Retinal pigment epithelial cell (primary cell): ENCODE data around the gene CPEB3.

Experiments used
- DNase-seq: peaks from one replicate; pipeline ENCODE4 v3.0.0-alpha.2; 2010; ENCODE audit warnings: low read depth
- H3K4me3 ChIP-seq: 2 replicates; pipeline ENCODE4 v1.5.1; 2011; ENCODE audit warnings: mild to moderate bottlenecking, low read length, control low read depth, moderate library complexity
- TF ChIP-seq, protein P1 (sequence below): conservative IDR thresholded peaks from 2 replicates; pipeline ENCODE4 v1.5.1; 2011; ENCODE audit warnings: low read depth, low read length, control low read depth, inconsistent platforms

CPEB3 gene

GRCh38 chr10:92066386-92066785, 224.5 kb downstream of the CPEB3 start:
- DNase-seq: no peak
- no peak overlapping the region for H3K4me3 ChIP-seq
- TF ChIP-seq, protein P1, sequence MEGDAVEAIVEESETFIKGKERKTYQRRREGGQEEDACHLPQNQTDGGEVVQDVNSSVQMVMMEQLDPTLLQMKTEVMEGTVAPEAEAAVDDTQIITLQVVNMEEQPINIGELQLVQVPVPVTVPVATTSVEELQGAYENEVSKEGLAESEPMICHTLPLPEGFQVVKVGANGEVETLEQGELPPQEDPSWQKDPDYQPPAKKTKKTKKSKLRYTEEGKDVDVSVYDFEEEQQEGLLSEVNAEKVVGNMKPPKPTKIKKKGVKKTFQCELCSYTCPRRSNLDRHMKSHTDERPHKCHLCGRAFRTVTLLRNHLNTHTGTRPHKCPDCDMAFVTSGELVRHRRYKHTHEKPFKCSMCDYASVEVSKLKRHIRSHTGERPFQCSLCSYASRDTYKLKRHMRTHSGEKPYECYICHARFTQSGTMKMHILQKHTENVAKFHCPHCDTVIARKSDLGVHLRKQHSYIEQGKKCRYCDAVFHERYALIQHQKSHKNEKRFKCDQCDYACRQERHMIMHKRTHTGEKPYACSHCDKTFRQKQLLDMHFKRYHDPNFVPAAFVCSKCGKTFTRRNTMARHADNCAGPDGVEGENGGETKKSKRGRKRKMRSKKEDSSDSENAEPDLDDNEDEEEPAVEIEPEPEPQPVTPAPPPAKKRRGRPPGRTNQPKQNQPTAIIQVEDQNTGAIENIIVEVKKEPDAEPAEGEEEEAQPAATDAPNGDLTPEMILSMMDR: no peak

GRCh38 chr10:92064506-92064905, 226.4 kb downstream of the CPEB3 start:
- DNase-seq: no peak
- TF ChIP-seq, protein P1: no peak
- no peak overlapping the region for H3K4me3 ChIP-seq

GRCh38 chr10:92062273-92062672, 228.6 kb downstream of the CPEB3 start:
- DNase-seq: no peak
- H3K4me3 ChIP-seq: no peak overlapping the region
- TF ChIP-seq, protein P1: no peak

DNA sequence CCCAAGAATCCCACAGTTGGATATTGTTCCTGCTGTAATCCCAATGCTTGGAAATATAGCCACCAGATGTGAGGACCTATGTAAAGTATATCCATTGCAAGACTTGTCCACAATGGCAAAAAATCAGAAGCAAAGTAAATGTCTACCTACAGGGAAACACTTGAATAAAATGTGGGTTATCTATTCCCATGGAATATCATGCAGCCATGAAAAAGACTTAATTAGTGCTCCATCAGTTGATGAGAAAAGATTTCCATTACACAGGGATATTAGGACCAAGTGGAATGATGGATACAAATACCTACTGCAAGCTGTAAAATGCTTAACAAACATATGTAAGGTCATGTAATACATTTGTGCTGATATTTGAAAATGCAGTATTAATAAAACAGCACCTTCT, 236.1 kb downstream of the CPEB3 start:
- TF ChIP-seq, protein P1: no peak
- no peak overlapping the region for H3K4me3 ChIP-seq
- no peak for DNase-seq

DNA sequence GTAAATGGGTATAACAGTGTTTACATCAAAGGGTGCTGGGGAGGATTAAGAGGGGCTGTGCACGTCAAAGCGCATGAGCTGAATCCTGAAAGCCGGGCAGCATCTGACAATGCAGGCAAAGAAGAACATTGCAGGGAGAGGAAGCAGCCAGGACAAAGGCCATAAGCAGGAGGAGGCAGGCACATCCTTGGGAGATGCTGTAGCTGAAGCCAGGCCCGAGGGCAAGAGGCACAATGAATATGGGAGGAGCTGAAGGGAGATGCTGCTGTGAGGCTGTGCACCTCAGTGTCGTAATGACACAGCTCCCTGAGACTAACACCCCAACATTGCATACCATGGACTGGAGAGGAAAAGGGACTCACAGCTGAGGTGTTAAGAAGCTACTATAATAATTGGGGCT, 238.1 kb downstream of the CPEB3 start:
- TF ChIP-seq, protein P1: no peak
- H3K4me3 ChIP-seq: no peak overlapping the region
- DNase-seq: no peak

GRCh38 chr10:92052088-92052487, 238.8 kb downstream of the CPEB3 start:
- TF ChIP-seq, protein P1: no peak
- H3K4me3 ChIP-seq: no peak overlapping the region
- no peak for DNase-seq

DNA sequence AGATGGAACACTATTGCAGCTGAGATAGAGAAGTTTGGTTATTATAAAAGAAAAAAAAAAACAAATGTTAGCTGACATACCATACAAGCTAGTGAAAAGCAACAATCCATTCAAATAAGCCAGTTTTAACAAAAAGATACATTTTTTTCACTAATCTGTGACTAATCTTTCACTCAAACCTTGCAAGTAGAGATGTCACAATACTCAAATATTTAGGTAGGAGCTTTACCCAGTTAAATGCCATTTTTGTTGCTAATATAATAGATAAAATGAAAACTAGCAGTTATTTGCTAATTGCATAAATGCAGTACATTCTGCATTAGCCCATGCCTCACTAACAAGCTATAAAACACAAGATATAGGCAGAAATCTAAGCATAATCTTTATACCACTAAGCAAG, 243.7 kb downstream of the CPEB3 start:
- TF ChIP-seq, protein P1: no peak
- no peak for DNase-seq
- no peak overlapping the region for H3K4me3 ChIP-seq
